ENCODE data around the gene SHISA7. TPM values are rescaled to one million over a fixed set of nuclear protein-coding genes. Genes with fewer than 3 reads are reported as not detected.

SHISA7 gene
- total and polyA plus RNA-seq, 4 donors = 0.05 TPM; not detected in 3

GRCh38 chr19:55383279-55384130, 59.6 kb downstream of the SHISA7 start:
- H3K27me3 ChIP-seq (ENCODE audit: control insufficient read depth in 1 of 2, insufficient read depth in 2 of 2, low read length in 1 of 2) = peaks cover 0 to 2% of the 10 kb centered on the region in 2 donors
- H3K4me1 ChIP-seq (ENCODE audit: control insufficient read depth in 1 of 2, insufficient read depth in 2 of 2, low read length in 2 of 2) = no peaks in the 10 kb centered on the region
- peak overlapping the region; percentile 38 to 43 for H3K4me3 ChIP-seq (ENCODE audit: low read length in 2 of 2)
- H3K36me3 ChIP-seq (ENCODE audit: control insufficient read depth in 1 of 2, insufficient read depth in 2 of 2, low read length in 1 of 2) = no peaks in the 10 kb centered on the region
- intact Hi-C loops (cut with DNase I) = loop anchor here (2.0 to 5.0 kb wide), 3 partner anchors 41 to 103 kb away; partner anchors contain the start of gene HSPBP1 (in 1 of the 2)
- ATAC-seq (ENCODE audit: low FRiP score) (no peak), DNase-seq (peak; percentile 68 to 86)
- no peaks in the 10 kb centered on the region for H3K9me3 ChIP-seq (ENCODE audit: control insufficient read depth, low read length)
- peak overlapping the region in 1 of 2 donors; percentile 86 for H3K27ac ChIP-seq (ENCODE audit: low read depth in 1 of 2, low read length in 2 of 2)
- WGBS, 2 donors = 6 to 20% methylated on average over 24 to 88 of the region's 88 CpGs

- H3K27ac ChIP-seq (ENCODE audit: low read depth in 1 of 2, low read length in 2 of 2) = no peak overlapping the region
- H3K4me3 ChIP-seq (ENCODE audit: low read length in 2 of 2) = no peak overlapping the region
- no peaks in the 10 kb centered on the region for H3K4me1 ChIP-seq (ENCODE audit: control insufficient read depth in 1 of 2, insufficient read depth in 2 of 2, low read length in 2 of 2)
- intact Hi-C loops (cut with DNase I) = loop anchor here in 1 of 2 donors (5.0 kb wide), 1 partner anchor 40 kb away; no protein-coding TSS in a partner anchor
- peaks cover 0 to 2% of the 10 kb centered on the region in 2 donors for H3K27me3 ChIP-seq (ENCODE audit: control insufficient read depth in 1 of 2, insufficient read depth in 2 of 2, low read length in 1 of 2)
- DNase-seq (no peak), ATAC-seq (ENCODE audit: low FRiP score) (no peak)
- no peaks in the 10 kb centered on the region for H3K9me3 ChIP-seq (ENCODE audit: control insufficient read depth, low read length)
- H3K36me3 ChIP-seq (ENCODE audit: control insufficient read depth in 1 of 2, insufficient read depth in 2 of 2, low read length in 1 of 2) = no peaks in the 10 kb centered on the region
- WGBS, 2 donors = 98 to 100% methylated on average over 3 of the region's 3 CpGs
Observed at GRCh38 chr19:55382522-55383054, 60.5 kb downstream of the SHISA7 start.

- Histone ChIP-seq H3K4me1 (ENCODE audit: control insufficient read depth in 1 of 2, insufficient read depth in 2 of 2, low read length in 2 of 2) (no peaks in the 10 kb centered on the region), H3K4me3 (ENCODE audit: low read length in 2 of 2) (no peak overlapping the region), H3K27ac (ENCODE audit: low read depth in 1 of 2, low read length in 2 of 2) (no peak overlapping the region), H3K36me3 (ENCODE audit: control insufficient read depth in 1 of 2, insufficient read depth in 2 of 2, low read length in 1 of 2) (no peaks in the 10 kb centered on the region), H3K9me3 (ENCODE audit: control insufficient read depth, low read length) (no peaks in the 10 kb centered on the region), H3K27me3 (ENCODE audit: control insufficient read depth in 1 of 2, insufficient read depth in 2 of 2, low read length in 1 of 2) (peaks cover 0 to 2% of the 10 kb centered on the region in 2 donors)
- 97 to 99% methylated on average over 5 of the region's 5 CpGs for WGBS, 2 donors
- DNase-seq = no peak
- no peak for ATAC-seq (ENCODE audit: low FRiP score)
- intact Hi-C loops (cut with DNase I) = loop anchor here in 1 of 2 donors (5.0 kb wide), 1 partner anchor 40 kb away; no protein-coding TSS in a partner anchor
Observed at GRCh38 chr19:55382013-55382412, 61.1 kb downstream of the SHISA7 start.

GRCh38 chr19:55379174-55379573, 63.9 kb downstream of the SHISA7 start:
- no peaks in the 10 kb centered on the region for H3K36me3 ChIP-seq (ENCODE audit: control insufficient read depth in 1 of 2, insufficient read depth in 2 of 2, low read length in 1 of 2)
- DNase-seq (no peak), ATAC-seq (ENCODE audit: low FRiP score) (no peak)
- H3K27ac ChIP-seq (ENCODE audit: low read depth in 1 of 2, low read length in 2 of 2) = no peak overlapping the region
- H3K9me3 ChIP-seq (ENCODE audit: control insufficient read depth, low read length) = no peaks in the 10 kb centered on the region
- intact Hi-C loops (cut with DNase I) = no loop called here
- no peak overlapping the region for H3K4me3 ChIP-seq (ENCODE audit: low read length in 2 of 2)
- H3K27me3 ChIP-seq (ENCODE audit: control insufficient read depth in 1 of 2, insufficient read depth in 2 of 2, low read length in 1 of 2) = no peaks in the 10 kb centered on the region
- WGBS, 2 donors = 74 to 81% methylated on average over 11 of the region's 11 CpGs
- H3K4me1 ChIP-seq (ENCODE audit: control insufficient read depth in 1 of 2, insufficient read depth in 2 of 2, low read length in 2 of 2) = no peaks in the 10 kb centered on the region

Other genes with a start within 250 kb of the SHISA7 start
Only the 30 nearest of the 31 such genes appear.
- gene TMEM86B, start 214.5 kb downstream of the SHISA7 start, total RNA-seq = 1 to 10 TPM; 2.0 to 3.6 TPM
- gene TMEM86B, start 214.5 kb downstream of the SHISA7 start, polyA plus RNA-seq = 10 to 100 TPM in 1 of 2 donors, 1 to 10 TPM in 1; 2.9 to 10.9 TPM
- 10 to 100 TPM; 47.9 to 55.4 TPM for gene PPP6R1, start 184.3 kb downstream of the SHISA7 start, total RNA-seq
- gene PPP6R1, start 184.3 kb downstream of the SHISA7 start, polyA plus RNA-seq = 10 to 100 TPM; 15.2 to 25.3 TPM
- 10 to 100 TPM; 14.1 to 16.3 TPM for gene HSPBP1, start 163.2 kb downstream of the SHISA7 start, total RNA-seq
- 10 to 100 TPM; 14.7 to 25.3 TPM for gene HSPBP1, start 163.2 kb downstream of the SHISA7 start, polyA plus RNA-seq
- 10 to 100 TPM; 14.2 to 18.5 TPM for gene BRSK1, start 159.3 kb downstream of the SHISA7 start, total RNA-seq
- gene BRSK1, start 159.3 kb downstream of the SHISA7 start, polyA plus RNA-seq = 10 to 100 TPM in 1 of 2 donors, 1 to 10 TPM in 1; 4.8 to 25.1 TPM
- gene TMEM150B, start 118.0 kb downstream of the SHISA7 start, total RNA-seq = 1 to 10 TPM; 2.9 to 9.6 TPM
- 1 to 10 TPM in 1 of 2 donors, under 1 TPM in 1; 0.72 to 5.5 TPM for gene TMEM150B, start 118.0 kb downstream of the SHISA7 start, polyA plus RNA-seq
- gene KMT5C, start 103.4 kb downstream of the SHISA7 start, total RNA-seq = 10 to 100 TPM in 1 of 2 donors, 1 to 10 TPM in 1; 4.5 to 12.8 TPM
- gene KMT5C, start 103.4 kb downstream of the SHISA7 start, polyA plus RNA-seq = 10 to 100 TPM in 1 of 2 donors, 1 to 10 TPM in 1; 3.4 to 13.2 TPM
- under 1 TPM; 0.19 to 0.99 TPM for gene COX6B2, start 88.6 kb downstream of the SHISA7 start, total RNA-seq
- gene COX6B2, start 88.6 kb downstream of the SHISA7 start, polyA plus RNA-seq = not detected
- not detected for gene GARIN5B, start 80.0 kb downstream of the SHISA7 start, total RNA-seq
- gene GARIN5B, start 80.0 kb downstream of the SHISA7 start, polyA plus RNA-seq = not detected
- under 1 TPM; 0.23 to 0.27 TPM for gene IL11, start 72.8 kb downstream of the SHISA7 start, total RNA-seq
- gene IL11, start 72.8 kb downstream of the SHISA7 start, polyA plus RNA-seq = 1 to 10 TPM in 1 of 2 donors, not detected in 1; 2.1 TPM
- not detected for gene TMEM190, start 66.5 kb downstream of the SHISA7 start, total RNA-seq
- gene TMEM190, start 66.5 kb downstream of the SHISA7 start, polyA plus RNA-seq = not detected
- gene TMEM238, start 59.0 kb downstream of the SHISA7 start, total RNA-seq = 1 to 10 TPM in 1 of 2 donors, under 1 TPM in 1; 0.94 to 2.4 TPM
- gene TMEM238, start 59.0 kb downstream of the SHISA7 start, polyA plus RNA-seq = not detected
- 1,000 to 10,000 TPM in 1 of 2 donors, 100 to 1,000 TPM in 1; 841 to 1,022 TPM for gene RPL28, start 57.4 kb downstream of the SHISA7 start, total RNA-seq
- 1,000 to 10,000 TPM; 1,298 to 1,335 TPM for gene RPL28, start 57.4 kb downstream of the SHISA7 start, polyA plus RNA-seq
- gene UBE2S, start 35.5 kb downstream of the SHISA7 start, total RNA-seq = 10 to 100 TPM; 13.2 to 26.8 TPM
- gene UBE2S, start 35.5 kb downstream of the SHISA7 start, polyA plus RNA-seq = 1 to 10 TPM; 7.0 to 8.4 TPM
- 10 to 100 TPM; 18.6 to 30.6 TPM for gene ISOC2, start 18.3 kb upstream of the SHISA7 start, total RNA-seq
- 10 to 100 TPM; 42.6 to 47.3 TPM for gene ISOC2, start 18.3 kb upstream of the SHISA7 start, polyA plus RNA-seq
- gene C19orf85, start 21.5 kb upstream of the SHISA7 start, total RNA-seq = not detected
- not detected for gene C19orf85, start 21.5 kb upstream of the SHISA7 start, polyA plus RNA-seq
- 1 to 10 TPM; 6.9 to 7.0 TPM for gene ZNF628, start 33.3 kb upstream of the SHISA7 start, total RNA-seq
- gene ZNF628, start 33.3 kb upstream of the SHISA7 start, polyA plus RNA-seq = 1 to 10 TPM; 1.3 to 2.0 TPM
- gene NAT14, start 41.9 kb upstream of the SHISA7 start, total RNA-seq = 10 to 100 TPM; 15.3 to 16.2 TPM
- gene NAT14, start 41.9 kb upstream of the SHISA7 start, polyA plus RNA-seq = 10 to 100 TPM in 1 of 2 donors, 1 to 10 TPM in 1; 3.1 to 19.2 TPM
- 10 to 100 TPM in 1 of 2 donors, 1 to 10 TPM in 1; 8.6 to 64.1 TPM for gene SSC5D, start 45.1 kb upstream of the SHISA7 start, total RNA-seq
- gene SSC5D, start 45.1 kb upstream of the SHISA7 start, polyA plus RNA-seq = 1 to 10 TPM; 1.6 to 3.7 TPM
- not detected for gene SBK2, start 93.8 kb upstream of the SHISA7 start, total RNA-seq
- gene SBK2, start 93.8 kb upstream of the SHISA7 start, polyA plus RNA-seq = not detected
- under 1 TPM in 1 of 2 donors, not detected in 1; 0.48 TPM for gene SBK3, start 102.2 kb upstream of the SHISA7 start, total RNA-seq
- gene SBK3, start 102.2 kb upstream of the SHISA7 start, polyA plus RNA-seq = not detected
- 10 to 100 TPM; 12.9 to 13.1 TPM for gene ZNF579, start 137.5 kb upstream of the SHISA7 start, total RNA-seq
- gene ZNF579, start 137.5 kb upstream of the SHISA7 start, polyA plus RNA-seq = 10 to 100 TPM in 1 of 2 donors, under 1 TPM in 1; 0.63 to 12.6 TPM
- gene FIZ1, start 156.2 kb upstream of the SHISA7 start, total RNA-seq = 10 to 100 TPM; 12.7 to 13.2 TPM
- gene FIZ1, start 156.2 kb upstream of the SHISA7 start, polyA plus RNA-seq = 10 to 100 TPM in 1 of 2 donors, 1 to 10 TPM in 1; 2.8 to 12.6 TPM
- 10 to 100 TPM; 13.2 to 17.3 TPM for gene ZNF524, start 157.0 kb upstream of the SHISA7 start, total RNA-seq
- 10 to 100 TPM; 13.4 to 38.8 TPM for gene ZNF524, start 157.0 kb upstream of the SHISA7 start, polyA plus RNA-seq
- 10 to 100 TPM; 13.4 to 16.4 TPM for gene ZNF865, start 162.3 kb upstream of the SHISA7 start, total RNA-seq
- gene ZNF865, start 162.3 kb upstream of the SHISA7 start, polyA plus RNA-seq = 1 to 10 TPM; 1.1 to 5.7 TPM
- 1 to 10 TPM; 5.1 to 5.3 TPM for gene ZNF784, start 181.3 kb upstream of the SHISA7 start, total RNA-seq
- gene ZNF784, start 181.3 kb upstream of the SHISA7 start, polyA plus RNA-seq = 10 to 100 TPM in 1 of 2 donors, 1 to 10 TPM in 1; 4.8 to 27.2 TPM
- 10 to 100 TPM; 42.9 to 43.7 TPM for gene ZNF580, start 197.7 kb upstream of the SHISA7 start, total RNA-seq
- gene ZNF580, start 197.7 kb upstream of the SHISA7 start, polyA plus RNA-seq = 10 to 100 TPM; 13.3 to 79.6 TPM
- gene ZNF581, start 200.3 kb upstream of the SHISA7 start, total RNA-seq = 10 to 100 TPM; 11.0 to 19.4 TPM
- 10 to 100 TPM; 15.8 to 23.8 TPM for gene ZNF581, start 200.3 kb upstream of the SHISA7 start, polyA plus RNA-seq
- 10 to 100 TPM in 1 of 2 donors, 1 to 10 TPM in 1; 7.2 to 11.0 TPM for gene CCDC106, start 204.9 kb upstream of the SHISA7 start, total RNA-seq
- gene CCDC106, start 204.9 kb upstream of the SHISA7 start, polyA plus RNA-seq = 10 to 100 TPM; 10.0 to 19.0 TPM
- 100 to 1,000 TPM; 113 to 129 TPM for gene U2AF2, start 211.7 kb upstream of the SHISA7 start, total RNA-seq
- 10 to 100 TPM; 40.6 to 66.3 TPM for gene U2AF2, start 211.7 kb upstream of the SHISA7 start, polyA plus RNA-seq
- 10 to 100 TPM; 74.7 to 87.8 TPM for gene EPN1, start 231.9 kb upstream of the SHISA7 start, total RNA-seq
- 10 to 100 TPM; 66.8 to 68.5 TPM for gene EPN1, start 231.9 kb upstream of the SHISA7 start, polyA plus RNA-seq